IMR-90 (cell line): ENCODE data around the gene ZNF446. TPM values are rescaled to one million over a fixed set of nuclear protein-coding genes. Genes with fewer than 3 reads are reported as not detected.

ENCODE experiments used
- ATAC-seq: fragments of 200-7000 bp; cut with Tn5 transposase; 2 replicates; pipeline ENCODE4 v1.9.1; 2020; ENCODE audit warnings: low read depth, mild to moderate bottlenecking, moderate library complexity
- BruUV-seq: library from RNA; stranded (reverse); fragments of 400-500 nt; replicated peaks from 2 replicates; lab custom pipeline; 2021; lab: Mats Ljungman, UMichigan
- CTCF ChIA-PET: fragments of 300-600 bp; formaldehyde crosslinking; extraction: SDS; loops from one replicate; lab custom pipeline; 2021; ENCODE audit warnings: antibody characterized with exemption; lab: Yijun Ruan, JAX
- POLR2A ChIA-PET: fragments of 300-600 bp; sonication (Branson Sonifier 250); formaldehyde crosslinking; loops from one replicate; lab custom pipeline; 2022; ENCODE audit warnings: antibody characterized with exemption; ENCODE audit not compliant: unreplicated experiment; lab: Charles Lee
- DNase-seq: peaks from one replicate; pipeline ENCODE4 v3.0.0; 2013
- H2AFZ ChIP-seq: replicated peaks from 2 replicates; pipeline ENCODE3; 2013; ENCODE audit warnings: low read length, mild to moderate bottlenecking; ENCODE audit not compliant: poor library complexity
- H2AK5ac ChIP-seq: 2 replicates; pipeline ENCODE4 v1.6.1; 2013; ENCODE audit warnings: low read depth, low read length, inconsistent platforms
- H2AK9ac ChIP-seq: replicated peaks from 2 replicates; pipeline ENCODE3; 2013; ENCODE audit warnings: mild to moderate bottlenecking, low read depth, low read length, moderate library complexity; ENCODE audit not compliant: poor library complexity
- H2BK120ac ChIP-seq: 2 replicates; pipeline ENCODE4 v1.6.1; 2013; ENCODE audit warnings: low read depth, low read length, inconsistent platforms
- H2BK15ac ChIP-seq: 3 replicates; pipeline ENCODE4 v1.6.1; 2013; ENCODE audit warnings: low read depth, low read length, inconsistent platforms
- H2BK20ac ChIP-seq: 2 replicates; pipeline ENCODE4 v1.6.1; 2013; ENCODE audit warnings: low read depth, mild to moderate bottlenecking, inconsistent platforms, low read length, moderate library complexity
- H2BK5ac ChIP-seq: 2 replicates; pipeline ENCODE4 v1.6.1; 2013; ENCODE audit warnings: mild to moderate bottlenecking, low read depth, low read length, inconsistent platforms; ENCODE audit not compliant: poor library complexity, severe bottlenecking
- H3K14ac ChIP-seq: replicated peaks from 2 replicates; pipeline ENCODE4 v1.6.1; 2013; ENCODE audit warnings: low read depth, low read length, inconsistent platforms
- H3K18ac ChIP-seq: 2 replicates; pipeline ENCODE4 v1.6.1; 2013; ENCODE audit warnings: low read depth, low read length, control low read depth
- H3K23ac ChIP-seq: 2 replicates; pipeline ENCODE4 v1.6.1; 2013; ENCODE audit warnings: low read depth, low read length, inconsistent platforms
- H3K27ac ChIP-seq: 2 replicates; pipeline ENCODE4 v1.5.1; 2013; ENCODE audit warnings: mild to moderate bottlenecking, control low read depth, low read length; ENCODE audit not compliant: insufficient read depth
- H3K27me3 ChIP-seq: 2 replicates; pipeline ENCODE4 v1.6.1; 2013; ENCODE audit warnings: low read length; ENCODE audit not compliant: control insufficient read depth, insufficient read depth
- H3K36me3 ChIP-seq: 2 replicates; pipeline ENCODE4 v1.6.1; 2013; ENCODE audit warnings: low read length, mixed read lengths; ENCODE audit not compliant: control insufficient read depth, insufficient read depth
- H3K4ac ChIP-seq: 2 replicates; pipeline ENCODE4 v1.6.1; 2013; ENCODE audit warnings: low read depth, low read length, inconsistent platforms
- H3K4me1 ChIP-seq: 2 replicates; pipeline ENCODE4 v1.6.1; 2013; ENCODE audit warnings: low read length, mixed read lengths; ENCODE audit not compliant: control insufficient read depth, insufficient read depth
- H3K4me2 ChIP-seq: 2 replicates; pipeline ENCODE4 v1.6.1; 2013; ENCODE audit warnings: low read depth, mild to moderate bottlenecking, control low read depth, low read length, moderate library complexity
- H3K4me3 ChIP-seq: 2 replicates; pipeline ENCODE4 v1.5.1; 2013; ENCODE audit warnings: low read depth, mild to moderate bottlenecking, control low read depth, low read length, moderate library complexity; ENCODE audit not compliant: insufficient read depth
- H3K56ac ChIP-seq: 2 replicates; pipeline ENCODE4 v1.6.1; 2013; ENCODE audit warnings: low read length, inconsistent platforms; ENCODE audit not compliant: insufficient read depth; ENCODE audit errors: extremely low read depth
- H3K79me1 ChIP-seq, 2 experiments: 2 replicates each; pipeline ENCODE4 v1.6.1; 2013; ENCODE audit warnings: low read length in 2 of 2, inconsistent platforms in 1 of 2, low read depth in 1 of 2
- H3K9ac ChIP-seq: 2 replicates; pipeline ENCODE4 v1.6.1; 2013; ENCODE audit warnings: low read depth, low read length, control low read depth
- H3K9me1 ChIP-seq: 2 replicates; pipeline ENCODE4 v1.6.1; 2013; ENCODE audit warnings: low read length, inconsistent platforms; ENCODE audit not compliant: insufficient read depth
- H3K9me3 ChIP-seq: 2 replicates; pipeline ENCODE4 v1.6.1; 2013; ENCODE audit warnings: low read length; ENCODE audit not compliant: control insufficient read depth, insufficient read depth
- H4K20me1 ChIP-seq: 2 replicates; pipeline ENCODE4 v1.6.1; 2013; ENCODE audit warnings: low read length, inconsistent platforms; ENCODE audit not compliant: insufficient read depth
- H4K5ac ChIP-seq: 2 replicates; pipeline ENCODE4 v1.6.1; 2013; ENCODE audit warnings: mild to moderate bottlenecking, low read depth, low read length, control low read depth
- H4K8ac ChIP-seq, 2 experiments: 2 replicates each; pipeline ENCODE4 v1.6.1; 2013; ENCODE audit warnings: low read depth in 2 of 2, low read length in 2 of 2, control low read depth in 1 of 2, inconsistent platforms in 1 of 2
- H4K91ac ChIP-seq: 2 replicates; pipeline ENCODE4 v1.6.1; 2013; ENCODE audit warnings: low read depth, low read length, inconsistent platforms; ENCODE audit not compliant: insufficient read depth
- CTCF ChIP-seq: conservative IDR thresholded peaks from 2 replicates; pipeline ENCODE4 v1.5.1; 2012; ENCODE audit warnings: mild to moderate bottlenecking, low read depth, low read length, improper control_type of control experiment
- ELK1 ChIP-seq: fragments of 150-350 bp; IDR thresholded peaks from 2 replicates; pipeline ENCODE4 v1.6.1; 2016; ENCODE audit warnings: low read depth, mild to moderate bottlenecking, low read length, moderate library complexity, borderline replicate concordance
- RAD21 ChIP-seq: IDR thresholded peaks from 2 replicates; pipeline ENCODE4 v1.6.1; 2012; ENCODE audit warnings: low read length, improper control_type of control experiment
- WGBS, 2 experiments: methylation state at CpG; one replicate each; pipeline versions ENCODE4 v1.1.5 to v1.1.7; 2013; ENCODE audit warnings: missing lambda C conversion rate in 2 of 2; ENCODE audit not compliant: insufficient read length in 1 of 2; ENCODE audit errors: extremely low coverage in 2 of 2; 5-methylcytosine and 5-hydroxymethylcytosine counted together
- dilution Hi-C: fragments of 300-500 bp; cut with HindIII; formaldehyde crosslinking; loops from one replicate; pipeline ENCODE4 v1.14.3; 2018; ENCODE audit warnings: low sequenced_read_pairs; ENCODE audit not compliant: unreplicated experiment
- in situ Hi-C: fragments of 300-500 bp; cut with MboI; formaldehyde crosslinking; loops from 3 replicates; pipeline ENCODE4 v1.14.3; 2019; ENCODE audit warnings: low sequenced_read_pairs, inconsistent platforms, mixed read lengths
- intact Hi-C: fragments of 100-400 bp; cut with micrococcal nuclease; formaldehyde crosslinking; loops from 2 replicates; pipeline ENCODE4 v1.10.0; 2022
- polyA plus RNA-seq, 3 experiments: library from polyadenylated mRNA; depleted of rRNA; stranded (reverse); fragments of >200 nt; gene quantifications; 2 replicates each; pipeline ENCODE4 v1.2.3, GENCODE V29; 2012; ENCODE audit warnings: low replicate concordance in 1 of 3
- total RNA-seq: library from RNA; depleted of rRNA; stranded (reverse); fragments of >200 nt; gene quantifications from 2 replicates; pipeline ENCODE4 v1.2.3, GENCODE V29; 2012

ZNF446 gene
- total and polyA plus RNA-seq, 2 of the 4 experiments (the other 2 are of a cell fraction), result 4.8 to 6.9 TPM

DNA sequence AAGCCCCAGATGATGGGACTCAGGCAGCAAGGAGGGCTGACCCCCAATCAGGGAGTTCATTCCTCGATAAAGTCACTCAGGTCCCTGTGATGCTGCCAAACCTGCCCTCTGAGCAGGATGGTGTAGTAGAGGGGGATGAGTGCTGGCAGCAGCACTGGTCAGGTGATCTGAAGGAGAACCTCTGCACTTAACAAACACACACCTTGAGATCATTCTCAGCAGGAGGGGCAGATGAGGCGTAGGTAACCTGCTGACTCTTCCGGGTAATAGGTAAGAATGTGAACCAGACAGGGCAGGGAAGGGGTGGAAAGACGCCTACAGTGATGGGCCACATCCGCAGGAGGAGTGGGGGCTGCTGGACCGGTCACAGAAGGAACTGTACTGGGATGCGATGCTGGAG is 3.2 kb downstream of the ZNF446 start:
- DNase-seq, result no peak
- peaks cover 19% of the 10 kb centered on the region for H3K9me1 ChIP-seq
- no peak overlapping the region for H2BK120ac ChIP-seq
- H3K27ac ChIP-seq, result no peak overlapping the region
- H2BK15ac ChIP-seq, result no peak overlapping the region
- H2AK9ac ChIP-seq, result peak overlapping the region; percentile 24
- dilution Hi-C loops (no loop called here), intact Hi-C loops (no loop called here), in situ Hi-C loops (no loop called here)
- CTCF ChIA-PET, result no interaction called here
- WGBS, 2 experiments, result no CpG with 5 or more reads among the region's 7 CpGs
- H4K5ac ChIP-seq, result no peak overlapping the region
- peaks cover 6 to 25% of the 10 kb centered on the region in 2 experiments; a peak in 2 of 4 replicates for H3K79me1 ChIP-seq
- H4K8ac ChIP-seq, result no peak overlapping the region
- H3K18ac ChIP-seq, result no peak overlapping the region
- no peak overlapping the region for H2AK5ac ChIP-seq
- TF ChIP-seq ELK1 (no peak), RAD21 (no peak), CTCF (no peak)
- H3K4me2 ChIP-seq, result no peak overlapping the region
- H3K14ac ChIP-seq, result no peak overlapping the region
- peaks cover 16% of the 10 kb centered on the region for H3K4me1 ChIP-seq
- ATAC-seq, result no peak
- no peak overlapping the region for H2BK5ac ChIP-seq
- H3K36me3 ChIP-seq, result peaks cover 11% of the 10 kb centered on the region
- no peaks in the 10 kb centered on the region for H3K9me3 ChIP-seq
- H3K4ac ChIP-seq, result no peak overlapping the region
- H4K20me1 ChIP-seq, result peaks cover 8% of the 10 kb centered on the region; the same call in 1 of the 2 replicates
- POLR2A ChIA-PET, result no interaction called here
- no peaks in the 10 kb centered on the region for H3K27me3 ChIP-seq
- H3K9ac ChIP-seq, result no peak overlapping the region
- H2BK20ac ChIP-seq, result no peak overlapping the region
- H4K91ac ChIP-seq, result no peak overlapping the region
- no peak overlapping the region for H3K56ac ChIP-seq
- no TSS peak for BruUV-seq
- no peak overlapping the region for H3K23ac ChIP-seq
- no peak overlapping the region for H2AFZ ChIP-seq
- H3K4me3 ChIP-seq, result no peak overlapping the region
